ENCODE results near the gene FERMT3. TPM values are rescaled to one million over a fixed set of nuclear protein-coding genes. Genes with fewer than 3 reads are reported as not detected.

FERMT3 gene
- total and polyA plus RNA-seq, 2 of the 13 experiments (the other 11 are each of a cell fraction or from before 2014, with no cell fraction given) = 0.29 TPM; not detected in 1

DNA sequence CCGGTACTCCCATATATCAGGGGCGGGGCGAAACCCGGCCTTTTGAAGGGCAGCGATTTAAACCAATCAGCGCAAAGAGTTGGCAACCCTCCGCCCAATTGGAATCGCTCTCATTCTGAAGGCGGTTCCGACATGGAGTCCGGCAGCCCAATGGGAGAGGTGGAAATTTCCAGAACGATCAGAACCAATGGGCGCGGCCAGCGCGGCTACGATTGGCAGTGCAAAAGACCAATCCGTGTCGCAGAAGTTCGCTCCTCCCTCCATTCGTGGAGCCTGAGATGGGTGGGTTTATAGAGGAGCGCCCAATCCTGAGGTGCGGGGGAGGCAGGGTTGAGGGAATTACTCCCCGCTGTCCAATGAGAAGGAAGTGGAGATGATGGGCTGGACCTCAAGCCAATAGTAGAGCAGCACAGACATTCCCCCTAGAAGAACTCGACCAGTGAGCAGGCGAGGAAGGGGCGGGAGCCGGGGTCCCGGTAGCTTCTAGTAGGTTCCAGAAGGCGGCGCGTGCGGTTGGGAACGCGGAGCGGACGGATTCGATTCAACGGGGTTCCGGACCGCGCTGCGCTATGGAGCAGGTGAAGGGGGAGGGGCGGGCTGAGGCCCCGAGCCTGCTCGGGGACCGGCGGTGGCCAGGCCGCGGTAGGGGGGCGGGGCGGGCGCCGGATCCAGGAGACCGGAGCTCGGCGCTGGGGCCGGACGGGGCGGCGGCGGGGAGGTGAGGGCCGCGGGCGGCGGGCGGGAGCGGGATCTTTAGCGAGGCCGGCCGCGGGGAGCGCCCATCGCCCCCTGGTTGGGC lies 20.6 kb upstream of the FERMT3 start, which contains the start of gene STIP1 (continued):
- TF ChIP-seq, protein P1, sequence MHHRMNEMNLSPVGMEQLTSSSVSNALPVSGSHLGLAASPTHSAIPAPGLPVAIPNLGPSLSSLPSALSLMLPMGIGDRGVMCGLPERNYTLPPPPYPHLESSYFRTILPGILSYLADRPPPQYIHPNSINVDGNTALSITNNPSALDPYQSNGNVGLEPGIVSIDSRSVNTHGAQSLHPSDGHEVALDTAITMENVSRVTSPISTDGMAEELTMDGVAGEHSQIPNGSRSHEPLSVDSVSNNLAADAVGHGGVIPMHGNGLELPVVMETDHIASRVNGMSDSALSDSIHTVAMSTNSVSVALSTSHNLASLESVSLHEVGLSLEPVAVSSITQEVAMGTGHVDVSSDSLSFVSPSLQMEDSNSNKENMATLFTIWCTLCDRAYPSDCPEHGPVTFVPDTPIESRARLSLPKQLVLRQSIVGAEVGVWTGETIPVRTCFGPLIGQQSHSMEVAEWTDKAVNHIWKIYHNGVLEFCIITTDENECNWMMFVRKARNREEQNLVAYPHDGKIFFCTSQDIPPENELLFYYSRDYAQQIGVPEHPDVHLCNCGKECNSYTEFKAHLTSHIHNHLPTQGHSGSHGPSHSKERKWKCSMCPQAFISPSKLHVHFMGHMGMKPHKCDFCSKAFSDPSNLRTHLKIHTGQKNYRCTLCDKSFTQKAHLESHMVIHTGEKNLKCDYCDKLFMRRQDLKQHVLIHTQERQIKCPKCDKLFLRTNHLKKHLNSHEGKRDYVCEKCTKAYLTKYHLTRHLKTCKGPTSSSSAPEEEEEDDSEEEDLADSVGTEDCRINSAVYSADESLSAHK (CRISPR knock-in tag; IDR thresholded peaks at IDR 0.05; ENCODE audit: borderline replicate concordance) = no peak
- TF ChIP-seq BRD4 (CRISPR knock-in tag; IDR thresholded peaks at IDR 0.05) (no peak), PHF21A (CRISPR knock-in tag; IDR thresholded peaks at IDR 0.05) (no peak), JUNB (CRISPR knock-in tag; IDR thresholded peaks at IDR 0.05; ENCODE audit: borderline replicate concordance) (no peak), CC2D1A (CRISPR knock-in tag; IDR thresholded peaks at IDR 0.05) (no peak), MAF1 (CRISPR knock-in tag; IDR thresholded peaks at IDR 0.05; ENCODE audit: borderline replicate concordance) (no peak), NFYB (CRISPR knock-in tag; IDR thresholded peaks at IDR 0.05) (peak; percentile 96), EED (CRISPR knock-in tag; IDR thresholded peaks at IDR 0.05) (no peak), PRPF4 (IDR thresholded peaks at IDR 0.05; ENCODE audit: low read depth, low read length, poor library complexity, severe bottlenecking) (no peak), TOE1 (CRISPR knock-in tag; IDR thresholded peaks at IDR 0.05) (no peak), GTF2F1 (IDR thresholded peaks at IDR 0.05; ENCODE audit: low read length) (no peak), NFATC3 (CRISPR knock-in tag; IDR thresholded peaks at IDR 0.05) (no peak), HNF4A (CRISPR knock-in tag; IDR thresholded peaks at IDR 0.05) (no peak), ZNF589 (CRISPR knock-in tag; conservative IDR thresholded peaks at IDR 0.05) (no peak), ZBTB20 (CRISPR knock-in tag; IDR thresholded peaks at IDR 0.05; ENCODE audit: borderline replicate concordance, low read depth) (0 out of 2 replicates have a peak, but pooled peaks have one; percentile 49), HMG20B (CRISPR knock-in tag; conservative IDR thresholded peaks at IDR 0.05) (0 out of 2 replicates have a peak, but pooled peaks have one; percentile 26), MYC (CRISPR knock-in tag; IDR thresholded peaks at IDR 0.05; ENCODE audit: borderline replicate concordance) (peak; percentile 51; the same call in 1 of the 2 replicates), CCAR2 (optimal IDR thresholded peaks at IDR 0.05; ENCODE audit: low read depth, low read length) (no peak), PCBP1 (IDR thresholded peaks at IDR 0.05; ENCODE audit: borderline replicate concordance, low read depth, low read length) (0 out of 2 replicates have a peak, but pooled peaks have one; percentile 66), KDM5B (CRISPR knock-in tag; IDR thresholded peaks at IDR 0.05; ENCODE audit: borderline replicate concordance) (no peak), ZNF317 (CRISPR knock-in tag; IDR thresholded peaks at IDR 0.05) (no peak)
- TF ChIP-seq, protein P2, sequence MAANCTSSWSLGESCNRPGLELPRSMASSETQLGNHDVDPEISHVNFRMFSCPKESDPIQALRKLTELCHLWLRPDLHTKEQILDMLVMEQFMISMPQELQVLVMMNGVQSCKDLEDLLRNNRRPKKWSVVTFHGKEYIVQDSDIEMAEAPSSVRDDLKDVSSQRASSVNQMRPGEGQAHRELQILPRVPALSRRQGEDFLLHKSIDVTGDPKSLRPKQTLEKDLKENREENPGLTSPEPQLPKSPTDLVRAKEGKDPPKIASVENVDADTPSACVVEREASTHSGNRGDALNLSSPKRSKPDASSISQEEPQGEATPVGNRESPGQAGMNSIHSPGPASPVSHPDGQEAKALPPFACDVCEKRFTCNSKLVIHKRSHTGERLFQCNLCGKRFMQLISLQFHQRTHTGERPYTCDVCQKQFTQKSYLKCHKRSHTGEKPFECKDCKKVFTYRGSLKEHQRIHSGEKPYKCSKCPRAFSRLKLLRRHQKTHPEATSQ (CRISPR knock-in tag; IDR thresholded peaks at IDR 0.05; ENCODE audit: borderline replicate concordance) = no peak
- TF ChIP-seq, protein P3, sequence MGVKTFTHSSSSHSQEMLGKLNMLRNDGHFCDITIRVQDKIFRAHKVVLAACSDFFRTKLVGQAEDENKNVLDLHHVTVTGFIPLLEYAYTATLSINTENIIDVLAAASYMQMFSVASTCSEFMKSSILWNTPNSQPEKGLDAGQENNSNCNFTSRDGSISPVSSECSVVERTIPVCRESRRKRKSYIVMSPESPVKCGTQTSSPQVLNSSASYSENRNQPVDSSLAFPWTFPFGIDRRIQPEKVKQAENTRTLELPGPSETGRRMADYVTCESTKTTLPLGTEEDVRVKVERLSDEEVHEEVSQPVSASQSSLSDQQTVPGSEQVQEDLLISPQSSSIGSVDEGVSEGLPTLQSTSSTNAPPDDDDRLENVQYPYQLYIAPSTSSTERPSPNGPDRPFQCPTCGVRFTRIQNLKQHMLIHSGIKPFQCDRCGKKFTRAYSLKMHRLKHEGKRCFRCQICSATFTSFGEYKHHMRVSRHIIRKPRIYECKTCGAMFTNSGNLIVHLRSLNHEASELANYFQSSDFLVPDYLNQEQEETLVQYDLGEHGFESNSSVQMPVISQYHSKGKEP (CRISPR knock-in tag; IDR thresholded peaks at IDR 0.05) = peak; percentile 73; the same call in 1 of the 2 replicates
- TF ChIP-seq, protein P4, sequence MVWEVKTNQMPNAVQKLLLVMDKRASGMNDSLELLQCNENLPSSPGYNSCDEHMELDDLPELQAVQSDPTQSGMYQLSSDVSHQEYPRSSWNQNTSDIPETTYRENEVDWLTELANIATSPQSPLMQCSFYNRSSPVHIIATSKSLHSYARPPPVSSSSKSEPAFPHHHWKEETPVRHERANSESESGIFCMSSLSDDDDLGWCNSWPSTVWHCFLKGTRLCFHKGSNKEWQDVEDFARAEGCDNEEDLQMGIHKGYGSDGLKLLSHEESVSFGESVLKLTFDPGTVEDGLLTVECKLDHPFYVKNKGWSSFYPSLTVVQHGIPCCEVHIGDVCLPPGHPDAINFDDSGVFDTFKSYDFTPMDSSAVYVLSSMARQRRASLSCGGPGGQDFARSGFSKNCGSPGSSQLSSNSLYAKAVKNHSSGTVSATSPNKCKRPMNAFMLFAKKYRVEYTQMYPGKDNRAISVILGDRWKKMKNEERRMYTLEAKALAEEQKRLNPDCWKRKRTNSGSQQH (CRISPR knock-in tag; IDR thresholded peaks at IDR 0.05; ENCODE audit: low read depth) = no peak
